CD14-positive monocyte (primary cell): ENCODE data around the gene MARCHF3. TPM values are rescaled to one million over a fixed set of nuclear protein-coding genes. Genes with fewer than 3 reads are reported as not detected.

Experiments
- DNase-seq, 3 donors: peaks; one replicate each; pipeline ENCODE4 v3.0.0-alpha.2; 2011 to 2022
- H2AFZ ChIP-seq: 2 replicates; pipeline ENCODE4 v1.6.0; 2012; ENCODE audit warnings: mild to moderate bottlenecking, low read depth, low read length, inconsistent platforms; ENCODE audit not compliant: insufficient read depth, poor library complexity, severe bottlenecking
- H3K27ac ChIP-seq, 2 donors: 1 replicate in 1 of 2; 2 replicates in 1 of 2; pipeline ENCODE4 v1.5.1; 2012 to 2013; ENCODE audit warnings: low read length in 2 of 2, control low read depth in 1 of 2, inconsistent platforms in 1 of 2, low read depth in 1 of 2, mild to moderate bottlenecking in 1 of 2
- H3K27me3 ChIP-seq, 2 donors: one replicate each; pipeline versions ENCODE4 v1.6.0 to v1.6.1; 2011 to 2013; ENCODE audit warnings: low read length in 2 of 2; ENCODE audit not compliant: control insufficient read depth in 2 of 2, insufficient read depth in 2 of 2
- H3K36me3 ChIP-seq, 2 donors: replicated peaks in 1 of 2; 1 replicate in 1 of 2; 2 replicates in 1 of 2; pipeline versions ENCODE4 v1.5.1 to v1.6.1; 2012 to 2013; ENCODE audit warnings: low read length in 2 of 2, control low read depth in 1 of 2, inconsistent platforms in 1 of 2, mild to moderate bottlenecking in 1 of 2; ENCODE audit not compliant: insufficient read depth in 2 of 2, control insufficient read depth in 1 of 2
- H3K4me1 ChIP-seq, 2 donors: 1 replicate in 1 of 2; 2 replicates in 1 of 2; pipeline versions ENCODE4 v1.5.1 to v1.6.1; 2012 to 2013; ENCODE audit warnings: low read length in 2 of 2, control low read depth in 1 of 2, inconsistent platforms in 1 of 2, mild to moderate bottlenecking in 1 of 2, moderate library complexity in 1 of 2; ENCODE audit not compliant: insufficient read depth in 2 of 2, control insufficient read depth in 1 of 2
- H3K4me2 ChIP-seq: replicated peaks from 2 replicates; pipeline ENCODE3; 2012; ENCODE audit warnings: low read length, moderate library complexity, mild to moderate bottlenecking; ENCODE audit not compliant: poor library complexity, severe bottlenecking; ENCODE audit errors: extremely low read depth
- H3K4me3 ChIP-seq, 3 experiments: fragments of 200-600 bp in 1 of 3; sonication (generic) in 1 of 3; replicated peaks in 1 of 3; 1 replicate in 2 of 3; 2 replicates in 1 of 3; pipeline ENCODE4 v1.5.1; 2011 to 2013; ENCODE audit warnings: low read length in 3 of 3, mild to moderate bottlenecking in 3 of 3, control low read depth in 2 of 3, low read depth in 2 of 3, inconsistent platforms in 1 of 3, moderate library complexity in 1 of 3
- H3K79me2 ChIP-seq: 2 replicates; pipeline ENCODE4 v1.6.0; 2012; ENCODE audit warnings: mild to moderate bottlenecking, control low read depth, inconsistent platforms, low read length, moderate library complexity; ENCODE audit not compliant: insufficient read depth
- H3K9ac ChIP-seq: 2 replicates; pipeline ENCODE4 v1.6.0; 2017; ENCODE audit warnings: low read length, mild to moderate bottlenecking; ENCODE audit not compliant: insufficient read depth, poor library complexity, severe bottlenecking
- H3K9me3 ChIP-seq, 2 donors: replicated peaks in 1 of 2; 1 replicate in 1 of 2; 2 replicates in 1 of 2; pipeline versions ENCODE4 v1.5.1 to v1.6.1; 2012 to 2013; ENCODE audit warnings: low read length in 2 of 2, control low read depth in 1 of 2; ENCODE audit not compliant: control insufficient read depth in 1 of 2, insufficient read depth in 1 of 2
- H4K20me1 ChIP-seq: 2 replicates; pipeline ENCODE4 v1.6.0; 2012; ENCODE audit warnings: mild to moderate bottlenecking, low read length, control low read depth, moderate library complexity; ENCODE audit not compliant: insufficient read depth
- H3K27ac Mint-ChIP-seq, 7 donors: one replicate each; pipeline ENCODE4 v1.8.0; 2020; ENCODE audit warnings: mild to moderate bottlenecking in 7 of 7, mixed read lengths in 7 of 7, moderate library complexity in 6 of 7, inconsistent platforms in 2 of 7
- H3K27me3 Mint-ChIP-seq, 3 donors: one replicate each; pipeline ENCODE4 v1.8.0; 2021 to 2022; ENCODE audit warnings: low read depth in 3 of 3, mild to moderate bottlenecking in 3 of 3, mixed read lengths in 3 of 3, moderate library complexity in 3 of 3, inconsistent platforms in 1 of 3
- H3K36me3 Mint-ChIP-seq, 2 donors: one replicate each; pipeline ENCODE4 v1.8.0; 2020; ENCODE audit warnings: mixed read lengths in 2 of 2, inconsistent platforms in 1 of 2, mild to moderate bottlenecking in 1 of 2
- H3K4me1 Mint-ChIP-seq: one replicate; pipeline ENCODE4 v1.8.0; 2020; ENCODE audit warnings: mild to moderate bottlenecking, mixed read lengths
- H3K4me3 Mint-ChIP-seq, 2 donors: one replicate each; pipeline ENCODE4 v1.8.0; 2020; ENCODE audit warnings: mild to moderate bottlenecking in 2 of 2, mixed read lengths in 2 of 2, moderate library complexity in 1 of 2
- H3K9me3 Mint-ChIP-seq, 7 donors: one replicate each; pipeline ENCODE4 v1.8.0; 2020 to 2022; ENCODE audit warnings: mixed read lengths in 7 of 7, mild to moderate bottlenecking in 6 of 7, moderate library complexity in 6 of 7, inconsistent platforms in 2 of 7
- WGBS: methylation state at CpG from one replicate; pipeline ENCODE4 v1.1.5; 2013; ENCODE audit warnings: missing lambda C conversion rate; ENCODE audit not compliant: insufficient coverage; 5-methylcytosine and 5-hydroxymethylcytosine counted together
- intact Hi-C, 2 donors: fragments of 100-400 bp; cut with micrococcal nuclease; formaldehyde crosslinking; loops; one replicate each; pipeline versions ENCODE4 v1.15.0 to v1.15.1; 2023
- polyA plus RNA-seq, 3 donors: library from polyadenylated mRNA; depleted of rRNA in 1 of 3; unstranded in 2 of 3; stranded (reverse) in 1 of 3; fragments of 300-500 nt in 2 of 3; fragments of >200 nt in 1 of 3; fragmentation: Illumina TruSeq in 2 of 3; gene quantifications; 1 replicate in 2 of 3; 2 replicates in 1 of 3; pipeline ENCODE4 v1.2.3, GENCODE V29; 2012 to 2021
- TF ChIP-seq, protein P1 (sequence below): fragments of 200-600 bp; IDR thresholded peaks from one replicate; pipeline ENCODE4 v1.8.0; 2022; ENCODE audit warnings: antibody characterized with exemption, mild to moderate bottlenecking

The MARCHF3 gene
- polyA plus RNA-seq, 3 donors, result 0.88 to 1.6 (median 0.96) TPM

DNA sequence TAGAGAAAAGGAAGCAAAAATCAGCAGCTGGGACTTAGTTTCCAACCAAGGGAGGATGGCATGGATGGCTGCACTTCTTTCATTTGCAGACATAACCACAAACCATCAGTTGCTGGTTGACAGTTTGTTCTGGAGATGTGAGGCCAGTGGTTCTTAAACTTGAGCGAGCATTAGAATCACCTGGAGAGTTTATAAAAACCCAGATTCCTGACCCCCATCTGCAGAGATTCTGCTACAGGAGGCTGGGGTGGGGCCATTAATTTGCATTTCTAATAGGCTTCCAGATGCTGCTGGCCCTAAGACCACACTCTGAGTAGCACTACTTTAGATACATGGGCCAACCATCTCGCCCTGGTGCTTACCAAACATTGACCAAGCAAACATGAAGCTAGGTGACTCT lies 60.8 kb downstream of the MARCHF3 start:
- Mint-ChIP-seq H3K4me3 (no peak overlapping the region), H3K27me3 (peaks cover 0 to 1% (median 1%) of the 10 kb centered on the region in 3 donors), H3K27ac (no peak overlapping the region), H3K4me1 (peaks cover 34% of the 10 kb centered on the region), H3K9me3 (peaks cover 0 to 5% (median 0%) of the 10 kb centered on the region in 7 donors), H3K36me3 (peaks cover 0 to 2% of the 10 kb centered on the region in 2 donors)
- Histone ChIP-seq H3K4me1 (peaks cover 20 to 25% of the 10 kb centered on the region in 2 donors), H3K9me3 (no peaks in the 10 kb centered on the region), H2AFZ (no peak overlapping the region), H3K79me2 (no peaks in the 10 kb centered on the region), H3K27ac (no peak overlapping the region), H3K27me3 (no peaks in the 10 kb centered on the region), H3K9ac (no peak overlapping the region), H3K4me2 (no peak overlapping the region), H4K20me1 (no peaks in the 10 kb centered on the region), H3K4me3 (no peak overlapping the region), H3K36me3 (no peaks in the 10 kb centered on the region)
- WGBS, result no CpG with 5 or more reads among the region's 2 CpGs
- intact Hi-C loops, result no loop called here
- DNase-seq, result no peak
- TF ChIP-seq, protein P1, sequence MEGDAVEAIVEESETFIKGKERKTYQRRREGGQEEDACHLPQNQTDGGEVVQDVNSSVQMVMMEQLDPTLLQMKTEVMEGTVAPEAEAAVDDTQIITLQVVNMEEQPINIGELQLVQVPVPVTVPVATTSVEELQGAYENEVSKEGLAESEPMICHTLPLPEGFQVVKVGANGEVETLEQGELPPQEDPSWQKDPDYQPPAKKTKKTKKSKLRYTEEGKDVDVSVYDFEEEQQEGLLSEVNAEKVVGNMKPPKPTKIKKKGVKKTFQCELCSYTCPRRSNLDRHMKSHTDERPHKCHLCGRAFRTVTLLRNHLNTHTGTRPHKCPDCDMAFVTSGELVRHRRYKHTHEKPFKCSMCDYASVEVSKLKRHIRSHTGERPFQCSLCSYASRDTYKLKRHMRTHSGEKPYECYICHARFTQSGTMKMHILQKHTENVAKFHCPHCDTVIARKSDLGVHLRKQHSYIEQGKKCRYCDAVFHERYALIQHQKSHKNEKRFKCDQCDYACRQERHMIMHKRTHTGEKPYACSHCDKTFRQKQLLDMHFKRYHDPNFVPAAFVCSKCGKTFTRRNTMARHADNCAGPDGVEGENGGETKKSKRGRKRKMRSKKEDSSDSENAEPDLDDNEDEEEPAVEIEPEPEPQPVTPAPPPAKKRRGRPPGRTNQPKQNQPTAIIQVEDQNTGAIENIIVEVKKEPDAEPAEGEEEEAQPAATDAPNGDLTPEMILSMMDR, result no peak

DNA sequence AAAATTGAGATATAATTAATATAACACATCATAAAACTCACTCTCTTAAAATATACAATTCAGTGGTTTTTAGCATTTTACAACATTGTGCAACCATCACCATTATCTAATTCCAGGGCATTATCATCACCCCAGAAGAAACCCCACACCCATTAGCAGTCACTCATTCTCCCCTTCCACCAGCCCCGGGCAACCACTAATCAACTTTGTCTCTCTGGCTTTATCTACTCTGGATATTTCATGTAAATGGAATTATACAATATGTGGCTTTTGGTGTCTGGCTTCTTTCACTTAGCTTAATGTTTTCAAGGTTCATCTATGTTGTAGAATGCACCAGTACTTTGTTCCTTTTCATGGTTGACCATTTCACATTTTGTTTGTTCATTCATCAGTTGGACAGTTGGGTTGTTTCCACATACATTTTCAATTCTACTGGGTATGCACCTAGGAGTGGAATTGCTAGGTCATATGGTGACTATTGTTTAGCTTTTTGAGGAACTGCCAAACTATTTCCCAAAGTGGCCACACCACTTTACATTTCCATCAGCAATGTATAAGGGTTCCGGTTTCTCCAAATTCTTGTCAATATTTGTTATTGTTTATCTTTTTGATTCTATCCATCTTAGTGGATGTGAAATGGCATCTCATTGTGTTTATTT lies 62.4 kb downstream of the MARCHF3 start:
- DNase-seq, result no peak
- H3K4me2 ChIP-seq, result no peak overlapping the region
- TF ChIP-seq, protein P1, result no peak
- peaks cover 15 to 19% of the 10 kb centered on the region in 2 donors for H3K4me1 ChIP-seq
- H3K36me3 ChIP-seq, result no peaks in the 10 kb centered on the region
- Mint-ChIP-seq H3K9me3 (peaks cover 0 to 5% (median 0%) of the 10 kb centered on the region in 7 donors), H3K36me3 (peaks cover 0 to 2% of the 10 kb centered on the region in 2 donors), H3K4me1 (peaks cover 28% of the 10 kb centered on the region), H3K27me3 (peaks cover 0 to 1% (median 1%) of the 10 kb centered on the region in 3 donors), H3K4me3 (no peak overlapping the region), H3K27ac (no peak overlapping the region)
- H3K27ac ChIP-seq, result no peak overlapping the region
- no peaks in the 10 kb centered on the region for H3K9me3 ChIP-seq
- H4K20me1 ChIP-seq, result no peaks in the 10 kb centered on the region
- intact Hi-C loops, result no loop called here
- no peaks in the 10 kb centered on the region for H3K27me3 ChIP-seq
- no peak overlapping the region for H2AFZ ChIP-seq
- H3K9ac ChIP-seq, result no peak overlapping the region
- no peak overlapping the region for H3K4me3 ChIP-seq
- no peaks in the 10 kb centered on the region for H3K79me2 ChIP-seq
- no CpG with 5 or more reads among the region's 2 CpGs for WGBS
